Measurements from ENCODE around the gene TMEM120A.

GRCh38 chr7:75981453-75982305 lies 12.7 kb downstream of the TMEM120A start:
- TF ChIP-seq, protein P1, sequence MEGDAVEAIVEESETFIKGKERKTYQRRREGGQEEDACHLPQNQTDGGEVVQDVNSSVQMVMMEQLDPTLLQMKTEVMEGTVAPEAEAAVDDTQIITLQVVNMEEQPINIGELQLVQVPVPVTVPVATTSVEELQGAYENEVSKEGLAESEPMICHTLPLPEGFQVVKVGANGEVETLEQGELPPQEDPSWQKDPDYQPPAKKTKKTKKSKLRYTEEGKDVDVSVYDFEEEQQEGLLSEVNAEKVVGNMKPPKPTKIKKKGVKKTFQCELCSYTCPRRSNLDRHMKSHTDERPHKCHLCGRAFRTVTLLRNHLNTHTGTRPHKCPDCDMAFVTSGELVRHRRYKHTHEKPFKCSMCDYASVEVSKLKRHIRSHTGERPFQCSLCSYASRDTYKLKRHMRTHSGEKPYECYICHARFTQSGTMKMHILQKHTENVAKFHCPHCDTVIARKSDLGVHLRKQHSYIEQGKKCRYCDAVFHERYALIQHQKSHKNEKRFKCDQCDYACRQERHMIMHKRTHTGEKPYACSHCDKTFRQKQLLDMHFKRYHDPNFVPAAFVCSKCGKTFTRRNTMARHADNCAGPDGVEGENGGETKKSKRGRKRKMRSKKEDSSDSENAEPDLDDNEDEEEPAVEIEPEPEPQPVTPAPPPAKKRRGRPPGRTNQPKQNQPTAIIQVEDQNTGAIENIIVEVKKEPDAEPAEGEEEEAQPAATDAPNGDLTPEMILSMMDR (IDR thresholded peaks at IDR 0.05) = no peak
- no peak for TF ChIP-seq POLR2A (IDR thresholded peaks at IDR 0.05)

All from gastroesophageal sphincter (tissue), 3 donors.